Heart right ventricle (tissue), 16 donors: ENCODE results near the gene ANKLE2. TPM values are rescaled to one million over a fixed set of nuclear protein-coding genes. Genes with fewer than 3 reads are reported as not detected.
A peak's percentile ranks its signal among the peaks of the same experiment; 100 is the strongest.

Experiments
- ATAC-seq, 8 donors: fragments of 200-7000 bp; cut with Tn5 transposase; one replicate each; pipeline ENCODE4 v1.9.1; 2020; ENCODE audit warnings: mild to moderate bottlenecking in 8 of 8, moderate library complexity in 8 of 8, moderate number of reproducible peaks in 1 of 8
- DNase-seq, 2 donors: peaks; one replicate each; pipeline ENCODE4 v3.0.0-alpha.2; 2020
- H3K27ac ChIP-seq, 10 donors: fragments of 200-600 bp; sonication (generic) in 2 of 10; one replicate each; pipeline versions ENCODE4 v1.5.0 to v1.8.0; 2020 to 2022; ENCODE audit warnings: mild to moderate bottlenecking in 3 of 10
- H3K27me3 ChIP-seq, 7 donors: fragments of 200-600 bp; one replicate each; pipeline ENCODE4 v1.8.0; 2021 to 2022; ENCODE audit warnings: mild to moderate bottlenecking in 2 of 7
- H3K36me3 ChIP-seq, 9 donors: fragments of 200-600 bp; sonication (generic) in 1 of 9; one replicate each; pipeline versions ENCODE4 v1.5.0 to v1.8.0; 2020 to 2022; ENCODE audit warnings: mild to moderate bottlenecking in 2 of 9
- H3K4me1 ChIP-seq, 9 donors: fragments of 200-600 bp; sonication (generic) in 1 of 9; one replicate each; pipeline versions ENCODE4 v1.5.0 to v1.8.0; 2020 to 2022; ENCODE audit warnings: mild to moderate bottlenecking in 4 of 9
- H3K4me3 ChIP-seq, 10 donors: fragments of 200-600 bp; sonication (generic) in 2 of 10; one replicate each; pipeline versions ENCODE4 v1.5.0 to v1.8.0; 2020 to 2022; ENCODE audit warnings: mild to moderate bottlenecking in 7 of 10, moderate library complexity in 2 of 10
- H3K9me3 ChIP-seq, 11 donors: fragments of 200-600 bp in 10 of 11; sonication (generic) in 2 of 11; one replicate each; pipeline versions ENCODE4 v1.5.0 to v1.8.0; 2013 to 2022; ENCODE audit warnings: mild to moderate bottlenecking in 2 of 11, control low read depth in 1 of 11, moderate library complexity in 1 of 11
- CTCF ChIP-seq, 9 donors: fragments of 200-600 bp; sonication (generic) in 2 of 9; IDR thresholded peaks; one replicate each; pipeline versions ENCODE4 v1.5.0 to v1.8.0; 2021 to 2022; ENCODE audit warnings: antibody characterized with exemption in 9 of 9, mild to moderate bottlenecking in 5 of 9, moderate library complexity in 1 of 9
- WGBS, 2 donors: extraction: QIAGEN DNeasy Blood & Tissue Kit; methylation state at CpG; one replicate each; pipeline ENCODE4 v1.1.7; 2013; ENCODE audit warnings: inconsistent platforms in 1 of 2; 5-methylcytosine and 5-hydroxymethylcytosine counted together
- intact Hi-C, 10 donors: fragments of 100-400 bp; cut with DNase I; formaldehyde crosslinking; loops; one replicate each; pipeline versions ENCODE4 v1.11.1 to v1.14.2; 2022
- polyA plus RNA-seq, 2 donors: library from polyadenylated mRNA; stranded (reverse); fragments of 200-250 nt; gene quantifications; one replicate each; pipeline ENCODE4 v1.2.3, GENCODE V29; 2013
- total RNA-seq, 10 donors: library from RNA; stranded (reverse); fragmentation: NEBNext Ultra II Directional in 3 of 10; extraction: Animal tissue kit (Norgen Biotek cat#: 25700) in 3 of 10; gene quantifications; one replicate each; pipeline versions ENCODE4 v1.2.1 to v1.2.4, GENCODE V29; 2021 to 2023
- donor health status: Arrhythmogenic right ventricular cardiomyopathy.
- donor health status: ischemic (EF 13 %, LVEDD 7.1; RV severe dilation, severe dysfunction).
- donor health status: healthy with polysubstance abuse.
- donor health status: DM: no; HTN: yes; CAD: no.
- donor health status: DM: no; HTN: no; CAD: no.
- donor health status: ischemic (EF 25% LVEDD 6.9; RV normal size, moderate dysfunction).
- donor health status: ischemic (EF 25% LVEDD 5.7; RV mildly dilated, moderate dysfunction).
- donor health status: healthy.
- donor health status: DM: yes; HTN: yes; CAD: no.
- donor health status: Ischemic cardiomyopathy.
- donor health status: ischemic (EF 35%, LVEDD 5.7; RV mildly dilated, moderate dysfunction).
- donor health status: nonischemic (EF 11% LVEDD 7.7; RV severe dilation, severe dysfunction).
- donor health status: DM: yes; HTN: yes; CAD: no.
- donor health status: PGD.
- donor health status: ischemic (EF 29% LVEDD 5.4; RV normal size, mild dysfunction).
- donor health status: nonischemic (EF 23%, LVEDD 6.1; RV moderate dilation, normal function).

Gene ANKLE2
- total and polyA plus RNA-seq, 12 donors, result 17.4 to 39.4 (median 30.3) TPM

GRCh38 chr12:132784580-132784979 lies 22.9 kb upstream of the ANKLE2 start:
- no peak for DNase-seq

GRCh38 chr12:132783917-132784531 lies 22.4 kb upstream of the ANKLE2 start:
- DNase-seq (no peak), ATAC-seq (peak in 7 of 8 donors; percentile 38 to 77 (median 50))
- Histone ChIP-seq H3K9me3 (no peaks in the 10 kb centered on the region), H3K4me3 (no peak overlapping the region), H3K27me3 (no peaks in the 10 kb centered on the region), H3K27ac (no peak overlapping the region), H3K36me3 (peaks cover 4 to 95% (median 54%) of the 10 kb centered on the region in 9 donors), H3K4me1 (no peaks in the 10 kb centered on the region)
- WGBS, 2 donors, result 85 to 87% methylated on average over 22 of the region's 22 CpGs
- intact Hi-C loops, result no loop called here
- TF ChIP-seq CTCF (IDR thresholded peaks at IDR 0.05), result no peak

More at GRCh38 chr12:132784580-132784979, 22.9 kb upstream of the ANKLE2 start:
- TF ChIP-seq CTCF (IDR thresholded peaks at IDR 0.05), result no peak
- Histone ChIP-seq H3K9me3 (no peaks in the 10 kb centered on the region), H3K4me3 (no peak overlapping the region), H3K36me3 (peaks cover 4 to 95% (median 57%) of the 10 kb centered on the region in 9 donors), H3K4me1 (no peaks in the 10 kb centered on the region), H3K27ac (no peak overlapping the region), H3K27me3 (no peaks in the 10 kb centered on the region)
- 84 to 87% methylated on average over 9 of the region's 9 CpGs for WGBS, 2 donors
- ATAC-seq, result no peak
- intact Hi-C loops, result no loop called here

GRCh38 chr12:132781938-132782337 lies 20.3 kb upstream of the ANKLE2 start:
- peaks cover 4 to 100% (median 61%) of the 10 kb centered on the region in 9 donors for H3K36me3 ChIP-seq
- H3K27ac ChIP-seq, result no peak overlapping the region
- TF ChIP-seq CTCF (IDR thresholded peaks at IDR 0.05), result no peak
- DNase-seq, result no peak
- H3K4me3 ChIP-seq, result no peak overlapping the region
- intact Hi-C loops, result no loop called here
- 93 to 97% methylated on average over 12 of the region's 12 CpGs for WGBS, 2 donors
- no peak for ATAC-seq
- H3K4me1 ChIP-seq, result peaks cover 0 to 8% (median 6%) of the 10 kb centered on the region in 9 donors
- no peaks in the 10 kb centered on the region for H3K9me3 ChIP-seq
- no peaks in the 10 kb centered on the region for H3K27me3 ChIP-seq

GRCh38 chr12:132779781-132780353 lies 18.2 kb upstream of the ANKLE2 start:
- intact Hi-C loops, result loop anchor here in 1 of 10 donors (10.0 kb wide), 1 partner anchor 45 kb away; the partner anchor contains the start of gene GOLGA3
- no peak for TF ChIP-seq CTCF (IDR thresholded peaks at IDR 0.05)
- no peak overlapping the region for H3K27ac ChIP-seq
- no peaks in the 10 kb centered on the region for H3K27me3 ChIP-seq
- peaks cover 0 to 19% (median 6%) of the 10 kb centered on the region in 9 donors for H3K4me1 ChIP-seq
- WGBS, 2 donors, result 94 to 95% methylated on average over 28 to 30 of the region's 30 CpGs
- peaks cover 4 to 100% (median 57%) of the 10 kb centered on the region in 9 donors for H3K36me3 ChIP-seq
- no peaks in the 10 kb centered on the region for H3K9me3 ChIP-seq
- H3K4me3 ChIP-seq, result no peak overlapping the region
- no peak for DNase-seq
- no peak for ATAC-seq
